Measurements from ENCODE around the gene FBXO4. TPM values are rescaled to one million over a fixed set of nuclear protein-coding genes. Genes with fewer than 3 reads are reported as not detected.

FBXO4 gene
- total and polyA plus RNA-seq, 2 experiments from 2014 or later = 0.63 to 0.74 TPM

DNA sequence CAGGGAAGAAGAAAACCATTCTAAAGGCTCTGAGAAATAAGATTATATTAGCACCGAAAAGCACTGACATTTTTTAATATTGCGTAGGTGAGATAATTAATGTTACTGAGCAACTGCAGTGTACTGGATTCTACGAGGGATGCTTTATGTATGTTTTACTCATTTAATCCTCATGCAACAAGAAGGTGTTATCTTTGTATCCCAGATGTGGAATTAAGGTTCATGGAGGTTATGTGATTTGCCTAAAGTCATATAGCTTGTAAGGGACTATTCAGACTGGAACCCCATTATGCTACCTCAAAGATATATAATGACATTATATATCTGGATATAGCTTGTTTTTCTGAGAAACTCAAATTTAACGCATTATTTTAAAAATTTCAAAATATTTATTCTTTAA is 2.5 kb downstream of the FBXO4 start (continued):
- TF ChIP-seq, protein P1, sequence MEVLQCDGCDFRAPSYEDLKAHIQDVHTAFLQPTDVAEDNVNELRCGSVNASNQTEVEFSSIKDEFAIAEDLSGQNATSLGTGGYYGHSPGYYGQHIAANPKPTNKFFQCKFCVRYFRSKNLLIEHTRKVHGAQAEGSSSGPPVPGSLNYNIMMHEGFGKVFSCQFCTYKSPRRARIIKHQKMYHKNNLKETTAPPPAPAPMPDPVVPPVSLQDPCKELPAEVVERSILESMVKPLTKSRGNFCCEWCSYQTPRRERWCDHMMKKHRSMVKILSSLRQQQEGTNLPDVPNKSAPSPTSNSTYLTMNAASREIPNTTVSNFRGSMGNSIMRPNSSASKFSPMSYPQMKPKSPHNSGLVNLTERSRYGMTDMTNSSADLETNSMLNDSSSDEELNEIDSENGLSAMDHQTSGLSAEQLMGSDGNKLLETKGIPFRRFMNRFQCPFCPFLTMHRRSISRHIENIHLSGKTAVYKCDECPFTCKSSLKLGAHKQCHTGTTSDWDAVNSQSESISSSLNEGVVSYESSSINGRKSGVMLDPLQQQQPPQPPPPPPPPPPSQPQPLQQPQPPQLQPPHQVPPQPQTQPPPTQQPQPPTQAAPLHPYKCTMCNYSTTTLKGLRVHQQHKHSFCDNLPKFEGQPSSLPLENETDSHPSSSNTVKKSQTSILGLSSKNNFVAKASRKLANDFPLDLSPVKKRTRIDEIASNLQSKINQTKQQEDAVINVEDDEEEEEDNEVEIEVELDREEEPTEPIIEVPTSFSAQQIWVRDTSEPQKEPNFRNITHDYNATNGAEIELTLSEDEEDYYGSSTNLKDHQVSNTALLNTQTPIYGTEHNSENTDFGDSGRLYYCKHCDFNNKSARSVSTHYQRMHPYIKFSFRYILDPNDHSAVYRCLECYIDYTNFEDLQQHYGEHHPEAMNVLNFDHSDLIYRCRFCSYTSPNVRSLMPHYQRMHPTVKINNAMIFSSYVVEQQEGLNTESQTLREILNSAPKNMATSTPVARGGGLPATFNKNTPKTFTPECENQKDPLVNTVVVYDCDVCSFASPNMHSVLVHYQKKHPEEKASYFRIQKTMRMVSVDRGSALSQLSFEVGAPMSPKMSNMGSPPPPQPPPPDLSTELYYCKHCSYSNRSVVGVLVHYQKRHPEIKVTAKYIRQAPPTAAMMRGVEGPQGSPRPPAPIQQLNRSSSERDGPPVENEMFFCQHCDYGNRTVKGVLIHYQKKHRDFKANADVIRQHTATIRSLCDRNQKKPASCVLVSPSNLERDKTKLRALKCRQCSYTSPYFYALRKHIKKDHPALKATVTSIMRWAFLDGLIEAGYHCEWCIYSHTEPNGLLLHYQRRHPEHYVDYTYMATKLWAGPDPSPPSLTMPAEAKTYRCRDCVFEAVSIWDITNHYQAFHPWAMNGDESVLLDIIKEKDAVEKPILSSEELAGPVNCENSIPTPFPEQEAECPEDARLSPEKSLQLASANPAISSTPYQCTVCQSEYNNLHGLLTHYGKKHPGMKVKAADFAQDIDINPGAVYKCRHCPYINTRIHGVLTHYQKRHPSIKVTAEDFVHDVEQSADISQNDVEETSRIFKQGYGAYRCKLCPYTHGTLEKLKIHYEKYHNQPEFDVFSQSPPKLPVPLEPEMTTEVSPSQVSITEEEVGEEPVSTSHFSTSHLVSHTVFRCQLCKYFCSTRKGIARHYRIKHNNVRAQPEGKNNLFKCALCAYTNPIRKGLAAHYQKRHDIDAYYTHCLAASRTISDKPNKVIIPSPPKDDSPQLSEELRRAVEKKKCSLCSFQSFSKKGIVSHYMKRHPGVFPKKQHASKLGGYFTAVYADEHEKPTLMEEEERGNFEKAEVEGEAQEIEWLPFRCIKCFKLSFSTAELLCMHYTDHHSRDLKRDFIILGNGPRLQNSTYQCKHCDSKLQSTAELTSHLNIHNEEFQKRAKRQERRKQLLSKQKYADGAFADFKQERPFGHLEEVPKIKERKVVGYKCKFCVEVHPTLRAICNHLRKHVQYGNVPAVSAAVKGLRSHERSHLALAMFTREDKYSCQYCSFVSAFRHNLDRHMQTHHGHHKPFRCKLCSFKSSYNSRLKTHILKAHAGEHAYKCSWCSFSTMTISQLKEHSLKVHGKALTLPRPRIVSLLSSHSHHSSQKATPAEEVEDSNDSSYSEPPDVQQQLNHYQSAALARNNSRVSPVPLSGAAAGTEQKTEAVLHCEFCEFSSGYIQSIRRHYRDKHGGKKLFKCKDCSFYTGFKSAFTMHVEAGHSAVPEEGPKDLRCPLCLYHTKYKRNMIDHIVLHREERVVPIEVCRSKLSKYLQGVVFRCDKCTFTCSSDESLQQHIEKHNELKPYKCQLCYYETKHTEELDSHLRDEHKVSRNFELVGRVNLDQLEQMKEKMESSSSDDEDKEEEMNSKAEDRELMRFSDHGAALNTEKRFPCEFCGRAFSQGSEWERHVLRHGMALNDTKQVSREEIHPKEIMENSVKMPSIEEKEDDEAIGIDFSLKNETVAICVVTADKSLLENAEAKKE (CRISPR knock-in tag; IDR thresholded peaks at IDR 0.05) = no peak
- TF ChIP-seq ZNF331 (CRISPR knock-in tag; IDR thresholded peaks at IDR 0.05; ENCODE audit: low read depth) = no peak
- TF ChIP-seq POLR2AphosphoS5 (IDR thresholded peaks at IDR 0.05; ENCODE audit: low read depth) = no peak

DNA sequence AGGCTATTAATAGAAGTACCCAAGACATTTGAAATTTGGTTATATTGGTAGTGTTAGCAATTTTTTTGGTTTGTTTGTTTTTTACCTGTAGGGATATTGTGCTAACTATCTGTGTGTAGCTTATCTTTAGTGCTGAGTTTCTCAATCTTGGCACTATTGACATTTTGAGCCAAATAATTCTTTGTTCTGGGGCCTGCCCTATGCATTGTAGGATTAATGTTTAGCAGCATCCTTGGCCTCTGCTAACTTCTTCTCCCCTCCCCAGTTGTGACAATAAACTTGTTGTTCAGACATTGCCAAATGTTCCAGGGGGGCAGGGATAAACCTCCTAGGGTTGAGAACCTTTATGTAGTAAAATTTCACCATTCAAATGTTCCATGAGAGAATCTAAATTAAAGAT is 4.0 kb downstream of the FBXO4 start:
- no peak for ATAC-seq
- no peak overlapping the region for H3K4me3 Mint-ChIP-seq

More for the DNA sequence above, 4.0 kb downstream of the FBXO4 start:
- Histone ChIP-seq H3K36me3 (ENCODE audit: insufficient read depth) (no peaks in the 10 kb centered on the region), H2AFZ (no peak overlapping the region), H3K27me3 (ENCODE audit: insufficient read depth) (no peaks in the 10 kb centered on the region), H3K79me2 (replicated peaks; ENCODE audit: insufficient read depth) (no peaks in the 10 kb centered on the region), H3K4me2 (no peak overlapping the region), H3F3A (replicated peaks; ENCODE audit: low read depth) (0 out of 2 replicates have a peak, but pooled peaks cover 3% of the 10 kb centered on the region), H3K9me2 (ENCODE audit: insufficient read depth) (0 out of 2 replicates have a peak, but pooled peaks cover 6% of the 10 kb centered on the region), H3K4me1 (ENCODE audit: insufficient read depth) (no peaks in the 10 kb centered on the region), H3K4me3 (no peak overlapping the region), H3K27ac (ENCODE audit: low read depth) (no peak overlapping the region), H4K20me1 (replicated peaks; ENCODE audit: insufficient read depth) (no peaks in the 10 kb centered on the region)
- H3K4me1 Mint-ChIP-seq = peaks cover 3% of the 10 kb centered on the region
- no peak overlapping the region for H3K27ac Mint-ChIP-seq
- peaks cover 6% of the 10 kb centered on the region for H3K27me3 Mint-ChIP-seq (ENCODE audit: insufficient read depth, low read depth, poor library complexity)
- no peaks in the 10 kb centered on the region for H3K9me3 Mint-ChIP-seq
- TF ChIP-seq, protein P2, sequence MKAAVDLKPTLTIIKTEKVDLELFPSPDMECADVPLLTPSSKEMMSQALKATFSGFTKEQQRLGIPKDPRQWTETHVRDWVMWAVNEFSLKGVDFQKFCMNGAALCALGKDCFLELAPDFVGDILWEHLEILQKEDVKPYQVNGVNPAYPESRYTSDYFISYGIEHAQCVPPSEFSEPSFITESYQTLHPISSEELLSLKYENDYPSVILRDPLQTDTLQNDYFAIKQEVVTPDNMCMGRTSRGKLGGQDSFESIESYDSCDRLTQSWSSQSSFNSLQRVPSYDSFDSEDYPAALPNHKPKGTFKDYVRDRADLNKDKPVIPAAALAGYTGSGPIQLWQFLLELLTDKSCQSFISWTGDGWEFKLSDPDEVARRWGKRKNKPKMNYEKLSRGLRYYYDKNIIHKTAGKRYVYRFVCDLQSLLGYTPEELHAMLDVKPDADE (IDR thresholded peaks at IDR 0.05) = no peak
- TF ChIP-seq POLR2AphosphoS5 (IDR thresholded peaks at IDR 0.05; ENCODE audit: low read depth) (no peak), CREB1 (CRISPR knock-in tag; IDR thresholded peaks at IDR 0.05; ENCODE audit: low read depth) (no peak), EZH2 (IDR thresholded peaks at IDR 0.05; ENCODE audit: low read depth, unreplicated experiment) (no peak), JUNB (IDR thresholded peaks at IDR 0.05; ENCODE audit: unreplicated experiment) (no peak), NANOG (IDR thresholded peaks at IDR 0.05; ENCODE audit: borderline replicate concordance) (no peak), ZNF331 (CRISPR knock-in tag; IDR thresholded peaks at IDR 0.05; ENCODE audit: low read depth) (no peak)
- DNase-seq (ENCODE audit: low spot score) = no peak
- H3K36me3 Mint-ChIP-seq (ENCODE audit: low read depth) = no peaks in the 10 kb centered on the region

Measured in GM23338 (cell line).